Caco-2 (cell line): ENCODE results near the gene SPECC1L. TPM values are rescaled to one million over a fixed set of nuclear protein-coding genes. Genes with fewer than 3 reads are reported as not detected.

Source experiments
- BruUV-seq: library from RNA; stranded (reverse); fragments of 400-500 nt; replicated peaks from 2 replicates; lab custom pipeline; 2021; lab: Mats Ljungman, UMichigan
- CTCF ChIA-PET: fragments of 300-600 bp; sonication (Branson Sonifier 250); formaldehyde crosslinking; loops from one replicate; lab custom pipeline; 2022; ENCODE audit warnings: antibody characterized with exemption; lab: Charles Lee
- POLR2A ChIA-PET: fragments of 300-600 bp; sonication (Branson Sonifier 250); formaldehyde crosslinking; loops from one replicate; lab custom pipeline; 2022; ENCODE audit warnings: antibody characterized with exemption; lab: Charles Lee
- DNase-seq, 2 experiments: peaks; one replicate each; pipeline versions ENCODE4 v3.0.0 to v3.0.0-alpha.2; 2020 to 2022
- H3K27me3 ChIP-seq: replicated peaks from 2 replicates; pipeline ENCODE4 v1.6.0; 2011; ENCODE audit warnings: low read length; ENCODE audit not compliant: control insufficient read depth, insufficient read depth
- H3K36me3 ChIP-seq: 2 replicates; pipeline ENCODE4 v1.5.1; 2011; ENCODE audit warnings: low read length; ENCODE audit not compliant: control insufficient read depth, insufficient read depth
- H3K4me1 ChIP-seq: fragments of 250-450 bp; sonication (Bioruptor Pico); 2 replicates; pipeline ENCODE4 v1.5.1; 2020; ENCODE audit warnings: mild to moderate bottlenecking
- H3K4me3 ChIP-seq: 2 replicates; pipeline ENCODE4 v1.5.1; 2011; ENCODE audit warnings: low read depth, mild to moderate bottlenecking, control low read depth, low read length
- H3K9me3 ChIP-seq: fragments of 250-450 bp; sonication (Bioruptor Pico); 2 replicates; pipeline ENCODE4 v1.5.1; 2020; ENCODE audit warnings: mild to moderate bottlenecking, moderate library complexity
- H3K27ac Mint-ChIP-seq: one replicate; pipeline ENCODE4 v1.8.0; 2022; ENCODE audit warnings: mixed read lengths; ENCODE audit not compliant: unreplicated experiment
- H3K27me3 Mint-ChIP-seq: one replicate; pipeline ENCODE4 v1.8.0; 2022; ENCODE audit warnings: mixed read lengths; ENCODE audit not compliant: insufficient read depth, unreplicated experiment
- H3K36me3 Mint-ChIP-seq: one replicate; pipeline ENCODE4 v1.8.0; 2022; ENCODE audit warnings: mild to moderate bottlenecking, mixed read lengths; ENCODE audit not compliant: insufficient read depth, unreplicated experiment
- H3K4me1 Mint-ChIP-seq: one replicate; pipeline ENCODE4 v1.8.0; 2022; ENCODE audit warnings: low read depth, mixed read lengths; ENCODE audit not compliant: unreplicated experiment
- H3K4me3 Mint-ChIP-seq: one replicate; pipeline ENCODE4 v1.8.0; 2022; ENCODE audit warnings: mild to moderate bottlenecking, moderate library complexity, mixed read lengths; ENCODE audit not compliant: unreplicated experiment
- H3K9me3 Mint-ChIP-seq: one replicate; pipeline ENCODE4 v1.8.0; 2022; ENCODE audit warnings: mixed read lengths; ENCODE audit not compliant: unreplicated experiment
- CTCF ChIP-seq, 2 experiments: fragments of 200-600 bp in 1 of 2; IDR thresholded peaks; 1 replicate in 1 of 2; 2 replicates in 1 of 2; pipeline versions ENCODE4 v1.5.1 to v1.8.0; 2011 to 2022; ENCODE audit warnings: antibody characterized with exemption in 1 of 2, control low read depth in 1 of 2, inconsistent platforms in 1 of 2, low read depth in 1 of 2, low read length in 1 of 2, mild to moderate bottlenecking in 1 of 2, moderate library complexity in 1 of 2; ENCODE audit not compliant: insufficient read depth in 1 of 2, severe bottlenecking in 1 of 2, unreplicated experiment in 1 of 2
- intact Hi-C: fragments of 100-400 bp; cut with micrococcal nuclease; formaldehyde crosslinking; loops from one replicate; pipeline ENCODE4 v1.10.0; 2022; ENCODE audit not compliant: unreplicated experiment
- total RNA-seq: library from RNA; stranded (reverse); gene quantifications from 2 replicates; pipeline ENCODE4 v1.2.3, GENCODE V29; 2022

SPECC1L gene
- total RNA-seq, 1 experiment from 2014 or later, result 72.8 TPM

- CTCF ChIA-PET, result no interaction called here
- Histone ChIP-seq H3K4me1 (no peaks in the 10 kb centered on the region), H3K4me3 (no peak overlapping the region), H3K9me3 (no peaks in the 10 kb centered on the region), H3K27me3 (no peaks in the 10 kb centered on the region), H3K36me3 (no peaks in the 10 kb centered on the region; the same call in 1 of the 2 replicates)
- intact Hi-C loops, result no loop called here
- POLR2A ChIA-PET, result no interaction called here
- no peaks in the 10 kb centered on the region for H3K27me3 Mint-ChIP-seq
- no peaks in the 10 kb centered on the region for H3K4me1 Mint-ChIP-seq
- H3K4me3 Mint-ChIP-seq, result no peak overlapping the region
- peaks cover 77% of the 10 kb centered on the region for H3K36me3 Mint-ChIP-seq
- no TSS peak for BruUV-seq
- no peak for TF ChIP-seq CTCF (IDR thresholded peaks at IDR 0.05; ENCODE audit: insufficient read depth in 1 of 2, low read depth in 1 of 2, low read length in 1 of 2, severe bottlenecking in 1 of 2, unreplicated experiment in 1 of 2)
- DNase-seq, result no peak
- peaks cover 8% of the 10 kb centered on the region for H3K9me3 Mint-ChIP-seq
- H3K27ac Mint-ChIP-seq, result no peak overlapping the region
Measured at GRCh38 chr22:24367841-24368240, 97.2 kb downstream of the SPECC1L start.

GRCh38 chr22:24370401-24370800 lies 99.8 kb downstream of the SPECC1L start:
- Histone ChIP-seq H3K9me3 (no peaks in the 10 kb centered on the region), H3K36me3 (no peaks in the 10 kb centered on the region; the same call in 1 of the 2 replicates), H3K27me3 (no peaks in the 10 kb centered on the region), H3K4me1 (no peaks in the 10 kb centered on the region), H3K4me3 (no peak overlapping the region)
- Mint-ChIP-seq H3K4me1 (no peaks in the 10 kb centered on the region), H3K36me3 (peaks cover 84% of the 10 kb centered on the region), H3K27me3 (no peaks in the 10 kb centered on the region), H3K4me3 (no peak overlapping the region), H3K27ac (no peak overlapping the region), H3K9me3 (peaks cover 16% of the 10 kb centered on the region)
- DNase-seq, result no peak
- intact Hi-C loops, result no loop called here
- POLR2A ChIA-PET, result no interaction called here
- CTCF ChIA-PET, result no interaction called here
- TF ChIP-seq CTCF (IDR thresholded peaks at IDR 0.05; ENCODE audit: insufficient read depth in 1 of 2, low read depth in 1 of 2, low read length in 1 of 2, severe bottlenecking in 1 of 2, unreplicated experiment in 1 of 2), result no peak
- BruUV-seq, result no TSS peak

- no peaks in the 10 kb centered on the region for H3K4me1 Mint-ChIP-seq
- H3K9me3 ChIP-seq, result no peaks in the 10 kb centered on the region
- TF ChIP-seq CTCF (IDR thresholded peaks at IDR 0.05; ENCODE audit: insufficient read depth in 1 of 2, low read depth in 1 of 2, low read length in 1 of 2, severe bottlenecking in 1 of 2, unreplicated experiment in 1 of 2), result no peak
- H3K27me3 Mint-ChIP-seq, result no peaks in the 10 kb centered on the region
- H3K4me1 ChIP-seq, result no peaks in the 10 kb centered on the region
- H3K36me3 ChIP-seq, result no peaks in the 10 kb centered on the region
- intact Hi-C loops, result no loop called here
- no peak overlapping the region for H3K27ac Mint-ChIP-seq
- H3K27me3 ChIP-seq, result no peaks in the 10 kb centered on the region
- H3K4me3 ChIP-seq, result no peak overlapping the region
- H3K9me3 Mint-ChIP-seq, result peaks cover 13% of the 10 kb centered on the region
- peaks cover 69% of the 10 kb centered on the region for H3K36me3 Mint-ChIP-seq
- H3K4me3 Mint-ChIP-seq, result no peak overlapping the region
- BruUV-seq, result no TSS peak
- POLR2A ChIA-PET, result no interaction called here
- CTCF ChIA-PET, result no interaction called here
- DNase-seq, result no peak
Measured at GRCh38 chr22:24376002-24376401, 105.4 kb downstream of the SPECC1L start.
